AG09309 (cell line): ENCODE data around the gene MAP1B.
A peak's percentile ranks its signal among the peaks of the same experiment; 100 is the strongest.

Experiments used
- DNase-seq: peaks from one replicate; pipeline ENCODE4 v3.0.0-alpha.2; 2010; ENCODE audit warnings: low read depth
- H3K4me3 ChIP-seq: 2 replicates; pipeline ENCODE4 v1.5.1; 2011; ENCODE audit warnings: mild to moderate bottlenecking, low read depth, low read length, moderate library complexity; ENCODE audit not compliant: control insufficient read depth
- TF ChIP-seq, protein P1 (sequence below): IDR thresholded peaks from 2 replicates; pipeline ENCODE4 v1.5.1; 2011; ENCODE audit warnings: mild to moderate bottlenecking, low read depth, low read length, inconsistent platforms; ENCODE audit not compliant: insufficient read depth, control insufficient read depth; ENCODE audit errors: missing control alignments

MAP1B gene

GRCh38 chr5:72107131-72107900 is at the start of gene MAP1B:
Gene MAP1B (plus strand): TSS chr5:72107475. CDS start chr5:72107532, 57 bp downstream.
- no peak for DNase-seq
- H3K4me3 ChIP-seq = peak within 1 kb of the TSS; percentile 96
- TF ChIP-seq, protein P1, sequence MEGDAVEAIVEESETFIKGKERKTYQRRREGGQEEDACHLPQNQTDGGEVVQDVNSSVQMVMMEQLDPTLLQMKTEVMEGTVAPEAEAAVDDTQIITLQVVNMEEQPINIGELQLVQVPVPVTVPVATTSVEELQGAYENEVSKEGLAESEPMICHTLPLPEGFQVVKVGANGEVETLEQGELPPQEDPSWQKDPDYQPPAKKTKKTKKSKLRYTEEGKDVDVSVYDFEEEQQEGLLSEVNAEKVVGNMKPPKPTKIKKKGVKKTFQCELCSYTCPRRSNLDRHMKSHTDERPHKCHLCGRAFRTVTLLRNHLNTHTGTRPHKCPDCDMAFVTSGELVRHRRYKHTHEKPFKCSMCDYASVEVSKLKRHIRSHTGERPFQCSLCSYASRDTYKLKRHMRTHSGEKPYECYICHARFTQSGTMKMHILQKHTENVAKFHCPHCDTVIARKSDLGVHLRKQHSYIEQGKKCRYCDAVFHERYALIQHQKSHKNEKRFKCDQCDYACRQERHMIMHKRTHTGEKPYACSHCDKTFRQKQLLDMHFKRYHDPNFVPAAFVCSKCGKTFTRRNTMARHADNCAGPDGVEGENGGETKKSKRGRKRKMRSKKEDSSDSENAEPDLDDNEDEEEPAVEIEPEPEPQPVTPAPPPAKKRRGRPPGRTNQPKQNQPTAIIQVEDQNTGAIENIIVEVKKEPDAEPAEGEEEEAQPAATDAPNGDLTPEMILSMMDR = no peak

GRCh38 chr5:72057816-72058215 is 49.5 kb upstream of the MAP1B start:
- no peak overlapping the region for H3K4me3 ChIP-seq
- DNase-seq = no peak
- TF ChIP-seq, protein P1 = no peak

DNA sequence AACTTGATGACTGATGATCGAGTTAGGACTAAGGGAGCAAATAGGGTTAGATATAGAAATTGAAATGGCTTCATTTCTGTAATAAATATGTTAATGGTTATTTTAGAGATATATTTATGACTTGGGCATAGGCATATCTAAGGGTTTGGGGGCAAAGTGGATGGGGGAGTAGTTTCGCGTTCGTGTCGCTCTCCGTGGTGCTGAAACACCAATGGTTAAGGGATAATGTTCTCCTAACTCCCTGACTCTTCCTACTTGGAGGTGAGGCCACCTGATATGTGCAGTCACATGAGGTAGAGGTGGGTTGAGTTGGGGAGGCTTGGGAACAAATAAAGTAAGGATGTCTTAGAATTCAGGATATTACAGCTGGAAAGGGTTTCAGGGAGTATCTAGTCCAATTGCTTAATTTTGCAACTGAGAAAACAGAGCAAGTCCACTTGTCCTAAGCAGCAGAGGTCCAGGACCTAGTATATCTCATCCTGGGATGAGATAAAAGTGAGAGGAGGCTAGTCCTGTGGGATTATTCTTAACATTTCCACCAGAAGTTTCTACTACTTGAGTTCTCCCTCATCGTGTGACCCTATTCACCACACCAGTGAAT is 44.0 kb upstream of the MAP1B start:
- TF ChIP-seq, protein P1 = no peak
- no peak for DNase-seq

DNA sequence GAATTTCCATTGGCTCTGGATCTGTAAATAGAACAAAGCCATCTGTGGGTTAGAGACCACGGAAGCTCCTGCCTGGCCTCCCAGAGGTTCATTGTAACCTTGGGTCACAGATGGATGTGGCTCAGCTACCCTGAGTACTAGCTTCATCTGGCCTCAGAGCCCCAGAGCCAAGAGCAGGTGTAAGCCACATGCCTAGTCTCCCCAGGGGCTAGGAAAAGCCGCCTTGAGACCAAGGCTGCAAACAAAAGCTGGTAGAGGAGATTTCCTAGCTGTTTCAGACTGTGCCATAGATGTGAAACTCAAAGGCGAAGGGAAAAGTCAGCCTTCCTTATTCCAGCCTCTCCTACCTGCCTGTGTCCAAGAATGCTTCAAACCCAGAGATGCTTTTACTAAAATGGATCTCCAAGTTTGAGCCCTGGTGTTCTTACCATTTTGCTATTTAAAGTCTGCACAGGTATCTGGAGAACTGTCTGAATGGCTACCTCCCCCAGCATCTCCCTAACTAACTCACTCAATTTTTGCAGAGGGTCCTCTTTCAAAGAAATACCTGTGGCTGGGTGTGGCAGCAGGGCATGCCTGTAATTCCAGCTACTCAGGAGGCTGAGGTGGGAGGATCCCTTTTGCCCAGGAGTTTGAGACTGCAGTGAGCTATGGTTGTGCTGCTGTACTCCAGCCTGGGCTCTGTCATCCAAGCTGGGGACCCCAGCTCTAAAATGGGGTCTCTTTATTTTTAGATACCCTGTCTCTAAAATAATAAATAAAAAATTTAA is 42.3 kb upstream of the MAP1B start:
- H3K4me3 ChIP-seq = no peak overlapping the region
- TF ChIP-seq, protein P1 = no peak

More for the DNA sequence above, 44.0 kb upstream of the MAP1B start:
- H3K4me3 ChIP-seq = no peak overlapping the region

DNA sequence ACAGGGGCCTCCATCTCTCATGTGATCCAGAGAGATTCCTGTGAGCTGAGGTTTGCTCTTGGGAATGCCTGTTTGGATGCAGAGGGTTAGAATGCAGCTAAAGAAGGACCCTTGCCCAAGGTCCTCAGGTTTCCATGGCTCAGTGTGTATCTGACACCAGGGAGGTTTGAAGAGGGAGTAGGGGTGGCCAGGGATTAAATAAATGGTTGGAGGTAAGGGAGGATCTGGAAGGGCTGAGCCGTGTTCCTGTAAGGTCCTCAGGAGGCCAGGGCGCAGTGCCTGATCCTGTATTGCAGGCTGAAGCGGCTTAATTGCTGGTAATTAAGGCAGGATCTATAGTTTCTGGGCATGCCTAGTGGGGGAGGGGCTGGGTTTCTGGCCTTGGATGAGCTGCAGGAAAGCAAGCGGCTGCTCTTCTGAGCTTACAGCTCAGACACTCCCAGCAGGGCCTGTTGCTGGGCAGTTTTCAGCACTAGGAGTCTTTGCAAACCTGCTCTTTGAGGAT is 41.5 kb upstream of the MAP1B start:
- H3K4me3 ChIP-seq = no peak overlapping the region

More for the DNA sequence above, 42.3 kb upstream of the MAP1B start:
- DNase-seq = no peak

DNA sequence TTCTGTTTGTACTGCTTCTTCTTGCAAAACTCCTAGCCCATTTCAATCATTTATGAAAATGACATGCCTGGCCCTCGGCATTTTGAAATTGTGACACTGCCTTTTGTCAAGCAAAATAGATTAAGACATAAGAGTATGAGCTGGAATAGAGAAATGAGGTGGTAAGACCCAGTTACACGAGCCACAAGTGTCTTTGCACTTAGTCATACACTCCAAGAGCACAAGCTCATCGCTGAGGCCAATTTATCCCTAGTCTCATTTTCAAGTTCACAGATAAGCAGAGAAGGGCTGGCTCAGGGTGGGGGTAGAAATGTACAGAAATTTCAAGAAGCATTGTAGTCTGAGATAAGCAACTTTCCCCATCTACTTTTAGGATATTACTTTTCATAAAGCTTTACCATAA is 40.6 kb upstream of the MAP1B start:
- H3K4me3 ChIP-seq = no peak overlapping the region
- DNase-seq = peak; percentile 63
- TF ChIP-seq, protein P1 = no peak

More for the DNA sequence above, 41.5 kb upstream of the MAP1B start:
- DNase-seq = no peak
- TF ChIP-seq, protein P1 = no peak
